Measurements from ENCODE around the gene ZNF311. TPM values are rescaled to one million over a fixed set of nuclear protein-coding genes. Genes with fewer than 3 reads are reported as not detected.
"Not testable (repeated sequence)": the region's sequence is repeated elsewhere in the genome, so short reads cannot be mapped to it uniquely, and the experiment has no call there.

ZNF311 gene
- total RNA-seq, 1 donor from 2014 or later, result 0.86 TPM

GRCh38 chr6:28956331-28956730 is 48.8 kb downstream of the ZNF311 start:
- peaks cover 20% of the 10 kb centered on the region for H3K4me1 Mint-ChIP-seq
- no peaks in the 10 kb centered on the region for H3K36me3 Mint-ChIP-seq (ENCODE audit: low read depth)
- no peak for DNase-seq
- no peak overlapping the region for H3K4me3 Mint-ChIP-seq
- no peak overlapping the region for H3K27ac Mint-ChIP-seq
- H3K9me3 Mint-ChIP-seq, result peaks cover 2% of the 10 kb centered on the region
- intact Hi-C loops (cut with micrococcal nuclease), result no loop called here
- peaks cover 16% of the 10 kb centered on the region for H3K27me3 Mint-ChIP-seq

DNA sequence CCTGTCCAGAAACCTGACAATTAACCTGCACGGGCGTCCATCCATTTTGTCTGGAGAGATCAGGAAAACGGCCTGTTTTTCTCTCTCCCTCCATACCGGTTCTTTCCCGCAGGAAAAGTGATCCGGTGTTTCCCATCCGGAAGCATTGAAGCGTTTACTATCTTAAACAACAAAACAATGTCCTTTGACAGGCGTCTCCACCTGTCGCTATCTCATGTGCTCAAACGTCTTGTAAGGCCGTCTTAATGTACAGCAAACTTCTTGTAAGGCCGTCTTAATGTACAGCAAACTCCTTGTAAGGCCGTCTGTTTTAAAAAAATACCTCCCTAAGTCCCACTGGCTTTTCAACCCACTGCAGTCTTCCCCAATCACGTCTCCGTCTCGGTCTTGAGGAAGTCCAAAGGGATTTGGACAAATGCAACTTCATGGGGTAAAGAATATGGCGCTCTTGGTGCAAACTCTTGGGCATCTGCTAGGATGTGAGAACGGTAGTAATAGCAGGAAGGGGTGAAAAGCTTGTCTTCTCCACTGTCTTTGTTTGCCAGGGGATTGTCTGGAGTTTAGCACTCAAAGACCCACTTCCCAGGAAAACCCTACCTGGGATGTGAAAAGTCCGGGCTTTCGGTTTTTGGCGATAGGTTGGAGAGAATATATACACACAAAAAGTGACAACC is 51.4 kb downstream of the ZNF311 start:
- Mint-ChIP-seq H3K36me3 (ENCODE audit: low read depth) (no peaks in the 10 kb centered on the region), H3K27ac (peak overlapping the region; percentile 65)
- intact Hi-C loops (cut with micrococcal nuclease), result loop anchor here (1.0 kb wide), 2 partner anchors 12 to 28 kb away; no protein-coding TSS in a partner anchor

DNA sequence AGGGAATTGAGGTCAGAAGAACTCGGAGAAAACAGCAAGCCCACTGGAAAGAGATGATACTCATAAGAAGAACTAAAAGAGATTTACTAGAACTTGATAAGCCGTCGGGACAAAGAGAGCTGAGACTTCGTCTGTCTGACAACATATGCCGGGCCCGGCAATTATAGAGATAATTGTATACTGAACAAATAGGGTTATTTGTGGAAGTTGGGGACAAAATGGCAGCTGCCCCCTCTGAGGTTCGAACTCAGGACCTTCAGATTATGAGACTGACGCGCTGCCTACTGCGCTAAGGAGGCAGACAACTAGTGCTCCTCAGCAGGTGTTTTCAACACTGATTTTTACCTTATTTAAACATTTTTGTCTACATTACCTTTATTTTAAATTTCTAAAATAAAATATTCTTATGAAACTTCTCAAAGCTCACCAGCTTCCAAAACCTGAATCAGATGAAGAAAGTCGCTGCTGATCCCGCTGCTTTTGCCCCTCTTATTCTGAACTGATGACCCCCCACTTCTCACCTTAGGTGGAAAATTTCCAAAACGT is 52.0 kb downstream of the ZNF311 start:
- Mint-ChIP-seq H3K9me3 (no peaks in the 10 kb centered on the region), H3K27me3 (peaks cover 16% of the 10 kb centered on the region), H3K27ac (peak overlapping the region; percentile 65), H3K4me3 (peak overlapping the region; percentile 85), H3K36me3 (ENCODE audit: low read depth) (no peaks in the 10 kb centered on the region), H3K4me1 (peaks cover 26% of the 10 kb centered on the region)
- intact Hi-C loops (cut with micrococcal nuclease), result loop anchor here (1.0 kb wide), 2 partner anchors 12 to 28 kb away; no protein-coding TSS in a partner anchor
- DNase-seq, result peak; percentile 83

More for the DNA sequence above, 51.4 kb downstream of the ZNF311 start:
- Mint-ChIP-seq H3K4me1 (peaks cover 26% of the 10 kb centered on the region), H3K4me3 (peak overlapping the region; percentile 85), H3K9me3 (no peaks in the 10 kb centered on the region), H3K27me3 (peaks cover 16% of the 10 kb centered on the region)
- no peak for DNase-seq

GRCh38 chr6:28949656-28950195 is 55.4 kb downstream of the ZNF311 start:
- H3K36me3 Mint-ChIP-seq (ENCODE audit: low read depth); H3K4me3 Mint-ChIP-seq; H3K27ac Mint-ChIP-seq; H3K27me3 Mint-ChIP-seq; DNase-seq; H3K9me3 Mint-ChIP-seq: not testable (repeated sequence)
- intact Hi-C loops (cut with micrococcal nuclease), result loop anchor here (10.0 kb wide), 1 partner anchor 295 kb away; no protein-coding TSS in a partner anchor
- H3K4me1 Mint-ChIP-seq, result peaks cover 27% of the 10 kb centered on the region

DNA sequence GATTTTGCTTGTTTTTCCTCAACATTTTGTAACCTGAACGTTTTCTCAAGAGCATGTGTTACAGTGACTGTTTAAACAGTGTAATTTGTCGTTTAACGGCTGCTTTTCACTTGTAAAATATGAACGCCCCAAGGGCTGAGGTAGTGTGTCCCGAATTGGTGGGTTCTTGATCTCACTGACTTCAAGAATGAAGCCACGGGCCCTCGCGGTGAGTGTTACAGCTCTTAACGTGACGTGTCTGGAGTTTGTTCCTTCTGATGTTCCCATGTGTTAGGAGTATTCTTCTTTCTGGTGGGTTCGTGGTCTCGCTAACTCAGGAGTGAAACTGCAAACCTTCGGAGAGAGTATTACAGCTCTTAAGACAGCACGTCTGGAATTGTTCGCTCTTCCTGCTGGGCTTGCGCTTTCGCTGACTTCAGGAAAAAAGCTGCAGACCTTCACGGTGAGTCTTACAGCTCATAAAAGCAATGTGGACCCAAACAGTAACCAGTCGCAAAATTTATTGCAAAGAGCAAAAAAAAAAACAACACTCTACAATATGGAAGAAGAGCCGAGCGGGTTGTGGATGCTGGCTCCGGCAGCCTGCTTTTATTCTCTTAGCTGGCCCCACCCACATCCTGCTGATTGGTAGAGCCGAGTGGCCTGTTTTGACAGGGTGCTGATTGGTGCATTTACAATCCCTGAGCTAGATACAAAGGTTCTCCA is 56.2 kb downstream of the ZNF311 start:
- H3K36me3 Mint-ChIP-seq (ENCODE audit: low read depth), result peaks cover 2% of the 10 kb centered on the region
- no peak overlapping the region for H3K4me3 Mint-ChIP-seq
- peaks cover 3% of the 10 kb centered on the region for H3K9me3 Mint-ChIP-seq
- intact Hi-C loops (cut with micrococcal nuclease), result loop anchor here (10.0 kb wide), 1 partner anchor 294 kb away; no protein-coding TSS in a partner anchor
- peaks cover 10% of the 10 kb centered on the region for H3K27me3 Mint-ChIP-seq
- H3K27ac Mint-ChIP-seq, result no peak overlapping the region
- peaks cover 32% of the 10 kb centered on the region for H3K4me1 Mint-ChIP-seq
- no peak for DNase-seq

DNA sequence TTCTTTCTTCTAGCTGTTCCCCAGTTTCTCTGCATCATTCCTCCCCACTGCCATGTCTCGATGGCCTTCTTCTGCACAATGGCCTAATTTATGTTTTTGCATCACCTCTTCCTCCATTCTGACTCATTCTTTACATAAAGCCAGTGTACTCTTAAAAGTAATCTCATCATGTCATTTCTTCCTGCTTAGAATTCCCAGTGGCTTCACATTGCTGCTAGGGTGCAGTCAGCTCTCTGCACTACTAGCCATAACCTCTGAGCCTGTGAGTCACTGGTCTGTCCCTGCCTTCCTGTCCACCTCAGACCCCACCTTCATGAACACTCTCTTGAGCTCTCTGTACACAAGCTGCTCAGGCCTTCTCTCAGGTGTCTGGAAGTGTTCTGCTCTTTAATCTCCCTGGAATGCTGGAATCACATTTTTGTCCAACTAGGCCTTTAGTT is 57.3 kb downstream of the ZNF311 start:
- Mint-ChIP-seq H3K4me3 (no peak overlapping the region), H3K36me3 (ENCODE audit: low read depth) (peaks cover 4% of the 10 kb centered on the region), H3K9me3 (peaks cover 3% of the 10 kb centered on the region), H3K4me1 (peaks cover 35% of the 10 kb centered on the region), H3K27me3 (peaks cover 4% of the 10 kb centered on the region), H3K27ac (no peak overlapping the region)
- no peak for DNase-seq
- intact Hi-C loops (cut with micrococcal nuclease), result loop anchor here (10.0 kb wide), 1 partner anchor 293 kb away; no protein-coding TSS in a partner anchor

- Mint-ChIP-seq H3K4me1 (peaks cover 34% of the 10 kb centered on the region), H3K27ac (no peak overlapping the region), H3K36me3 (ENCODE audit: low read depth) (peaks cover 4% of the 10 kb centered on the region), H3K9me3 (peaks cover 3% of the 10 kb centered on the region), H3K27me3 (peaks cover 4% of the 10 kb centered on the region), H3K4me3 (no peak overlapping the region)
- DNase-seq, result no peak
- intact Hi-C loops (cut with micrococcal nuclease), result loop anchor here (10.0 kb wide), 1 partner anchor 292 kb away; no protein-coding TSS in a partner anchor
Measured at GRCh38 chr6:28947067-28947765, 57.9 kb downstream of the ZNF311 start.

DNA sequence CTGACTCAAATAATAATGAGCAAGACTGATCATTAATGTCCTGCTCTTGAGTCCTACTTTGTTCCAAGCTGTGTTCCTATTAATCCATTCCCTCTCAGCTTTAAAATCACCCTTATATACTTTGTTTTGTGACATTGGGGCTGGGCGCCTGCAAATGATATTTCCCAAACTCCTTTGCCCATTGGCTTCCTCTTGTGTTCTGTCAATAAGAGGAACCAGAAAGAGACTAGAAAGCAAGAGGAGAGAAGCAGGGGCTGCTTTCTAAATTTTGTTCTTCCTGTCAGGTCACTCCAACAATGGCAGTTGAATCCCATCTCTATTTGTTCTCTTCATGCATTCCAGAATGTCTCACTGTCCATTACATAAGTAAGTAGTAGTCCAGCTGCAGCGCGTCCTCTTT is 59.8 kb downstream of the ZNF311 start:
- Mint-ChIP-seq H3K36me3 (ENCODE audit: low read depth) (peaks cover 4% of the 10 kb centered on the region), H3K9me3 (peaks cover 3% of the 10 kb centered on the region), H3K4me3 (no peak overlapping the region), H3K27me3 (peaks cover 4% of the 10 kb centered on the region), H3K27ac (no peak overlapping the region), H3K4me1 (peaks cover 42% of the 10 kb centered on the region)
- DNase-seq, result no peak
- intact Hi-C loops (cut with micrococcal nuclease), result loop anchor here (10.0 kb wide), 1 partner anchor 291 kb away; no protein-coding TSS in a partner anchor

Other genes starting within 250 kb of the ZNF311 start
- 64.8 and 67.3 TPM in 2 replicates for gene TRIM27, start 81.3 kb downstream of the ZNF311 start, total RNA-seq
- not detected in 2 replicates for gene OR2W1, start 39.9 kb upstream of the ZNF311 start, total RNA-seq
- gene OR2B3, start 82.0 kb upstream of the ZNF311 start, total RNA-seq, result not detected in 2 replicates
- gene OR2J1, start 94.2 kb upstream of the ZNF311 start, total RNA-seq, result not detected in 2 replicates
- not detected in 2 replicates for gene OR2J3, start 102.7 kb upstream of the ZNF311 start, total RNA-seq
- gene OR2J2, start 165.6 kb upstream of the ZNF311 start, total RNA-seq, result not detected in 2 replicates

Data from activated CD4-positive, alpha-beta T cell treated with anti-CD3 and anti-CD28 coated beads, Interleukin-2, amount 10 ng/mL, durations not matched to agents 24 days and 14 days (primary cell).